Peyer's patch (tissue), 4 donors: ENCODE measurements around the gene INPP4A.

Source experiments
- CTCF ChIP-seq, 6 experiments: fragments of 450-650 bp in 4 of 6; fragments of 200-600 bp in 2 of 6; sonication (generic) in 1 of 6; IDR thresholded peaks; one replicate each; pipeline ENCODE4 v1.5.1; 2017 to 2019; ENCODE audit warnings: antibody characterized with exemption in 6 of 6, mild to moderate bottlenecking in 3 of 6, moderate library complexity in 1 of 6
- POLR2A ChIP-seq, 2 donors: fragments of 450-650 bp; IDR thresholded peaks; one replicate each; pipeline ENCODE4 v1.5.1; 2017; ENCODE audit warnings: antibody characterized with exemption in 2 of 2, mild to moderate bottlenecking in 2 of 2, moderate library complexity in 2 of 2

DNA sequence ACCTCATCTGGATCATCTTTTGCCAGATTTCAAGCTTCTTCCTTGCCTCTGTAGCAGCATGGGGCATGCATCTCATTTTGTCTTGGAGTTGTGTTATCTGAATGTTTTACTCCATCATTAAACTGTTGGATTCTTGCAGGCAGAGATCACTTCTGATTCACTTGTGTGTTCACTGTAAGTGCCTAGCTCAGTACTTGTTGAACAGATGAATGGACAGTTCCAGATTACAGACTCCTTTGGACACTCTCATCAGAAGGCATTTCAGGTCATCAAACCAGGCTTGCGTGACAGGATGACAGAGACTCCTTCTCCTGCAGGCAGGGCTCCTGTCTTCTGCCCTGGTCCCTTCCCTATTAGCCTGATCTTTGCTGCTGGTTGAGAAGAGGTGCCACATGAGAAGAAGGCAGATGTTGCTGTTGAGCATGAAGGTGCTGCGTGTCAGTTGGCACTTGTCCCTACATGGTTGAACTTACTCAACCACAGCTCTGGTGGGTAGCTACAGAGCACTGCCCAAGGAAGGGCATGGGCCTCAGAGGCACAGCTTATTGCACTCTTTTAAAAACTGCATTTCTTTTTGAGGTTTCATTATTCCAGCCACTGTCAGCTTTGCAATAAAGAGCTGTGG lies 58.9 kb downstream of the INPP4A start:
- no peak for TF ChIP-seq CTCF (IDR thresholded peaks at IDR 0.05)
- TF ChIP-seq POLR2A (IDR thresholded peaks at IDR 0.05), result no peak
